Measurements from ENCODE around the gene TOMM70. TPM values are rescaled to one million over a fixed set of nuclear protein-coding genes. Genes with fewer than 3 reads are reported as not detected.
A peak's percentile ranks its signal among the peaks of the same experiment; 100 is the strongest.

The TOMM70 gene
- total RNA-seq, 2 donors from 2014 or later = 22.5 to 30.3 TPM

DNA sequence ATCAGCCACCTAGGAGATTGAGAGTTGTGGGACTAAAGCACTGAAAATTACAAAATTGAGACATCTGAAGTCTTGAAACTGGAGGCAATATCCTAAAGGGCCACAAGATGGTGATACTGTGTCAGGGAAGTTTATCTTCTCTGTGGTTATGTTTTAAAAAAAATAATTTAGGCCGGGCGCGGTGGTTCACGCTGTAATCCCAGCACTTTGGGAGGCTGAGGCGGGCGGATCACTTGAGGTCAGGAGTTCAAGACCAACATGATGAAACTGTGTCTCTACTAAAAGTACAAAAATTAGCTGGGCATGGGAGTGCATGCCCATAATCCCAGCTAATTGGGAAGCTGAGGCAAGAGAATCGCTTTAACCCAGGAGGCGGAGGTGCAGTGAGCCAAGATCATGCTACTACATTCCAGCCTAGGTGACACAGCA lies 84.2 kb downstream of the TOMM70 start:
- TF ChIP-seq CTCF (IDR thresholded peaks at IDR 0.05) = peak; percentile 69
- H3K4me3 ChIP-seq = peak overlapping the region; percentile 27

More for the DNA sequence above, 84.2 kb downstream of the TOMM70 start:
- DNase-seq (ENCODE audit: low spot score) = no peak
- no peaks in the 10 kb centered on the region for H3K27me3 ChIP-seq (replicated peaks; ENCODE audit: insufficient read depth)
- ATAC-seq (ENCODE audit: insufficient number of reproducible peaks, low FRiP score, low read depth) = no peak
- H3K9me3 ChIP-seq = no peaks in the 10 kb centered on the region
- H3K36me3 ChIP-seq = peaks cover 14% of the 10 kb centered on the region
- H3K27ac ChIP-seq = no peak overlapping the region
- peaks cover 0 to 5% of the 10 kb centered on the region in 2 donors for H3K4me1 ChIP-seq (ENCODE audit: control insufficient read depth in 1 of 2, low read depth in 2 of 2)

Other genes starting within 250 kb of the TOMM70 start
- 10 to 100 TPM; 22.6 to 53.3 TPM for gene TBC1D23, start 140.1 kb downstream of the TOMM70 start, total RNA-seq
- 10 to 100 TPM; 29.2 to 39.0 TPM for gene NIT2, start 66.3 kb downstream of the TOMM70 start, total RNA-seq
- gene LNP1, start 450 bp upstream of the TOMM70 start, total RNA-seq = 10 to 100 TPM in 1 of 2 donors, 1 to 10 TPM in 1; 3.0 to 11.4 TPM
- gene TMEM45A, start 91.5 kb upstream of the TOMM70 start, total RNA-seq = 10 to 100 TPM; 21.1 to 26.5 TPM
- not detected for gene ADGRG7, start 208.5 kb upstream of the TOMM70 start, total RNA-seq